Measurements from ENCODE around the gene GRB2.

The GRB2 gene

GRCh38 chr17:75317671-75318070 is 87.8 kb downstream of the GRB2 start:
- no peak for DNase-seq (ENCODE audit: extremely low read depth, insufficient read length)
- peaks cover 14% of the 10 kb centered on the region for H3K36me3 ChIP-seq (ENCODE audit: control insufficient read depth, insufficient read depth, low read length)
- no peak for TF ChIP-seq CTCF (IDR thresholded peaks at IDR 0.05; ENCODE audit: insufficient read depth, low read length, poor library complexity, severe bottlenecking)
- no peaks in the 10 kb centered on the region for H3K27me3 ChIP-seq (replicated peaks; ENCODE audit: control insufficient read depth, insufficient read depth, low read length)
- H3K4me3 ChIP-seq (replicated peaks; ENCODE audit: low read depth, low read length): no peak overlapping the region

DNA sequence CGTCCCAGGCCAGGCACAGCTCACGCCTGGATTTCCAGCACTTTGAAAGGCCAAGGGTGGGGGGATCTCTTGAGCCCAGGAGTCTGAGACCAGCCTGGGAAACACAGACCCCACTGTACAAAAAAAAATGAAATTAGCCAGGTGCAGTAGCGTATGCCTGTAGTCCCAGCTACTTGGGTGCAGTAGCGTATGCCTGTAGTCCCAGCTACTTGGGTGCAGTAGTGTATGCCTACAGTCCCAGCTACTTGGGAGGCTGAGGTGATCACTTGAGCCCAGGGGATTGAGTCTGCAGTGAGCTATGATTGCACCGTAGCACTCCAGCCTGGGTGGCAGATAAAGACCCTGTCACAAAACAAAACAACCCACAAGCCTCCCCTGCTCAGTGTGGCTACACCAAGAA is 89.2 kb downstream of the GRB2 start:
- Histone ChIP-seq H3K4me3 (replicated peaks; ENCODE audit: low read depth, low read length) (no peak overlapping the region), H3K27me3 (replicated peaks; ENCODE audit: control insufficient read depth, insufficient read depth, low read length) (no peaks in the 10 kb centered on the region), H3K36me3 (ENCODE audit: control insufficient read depth, insufficient read depth, low read length) (peaks cover 8% of the 10 kb centered on the region)
- no peak for DNase-seq (ENCODE audit: extremely low read depth, insufficient read length)
- no peak for TF ChIP-seq CTCF (IDR thresholded peaks at IDR 0.05; ENCODE audit: insufficient read depth, low read length, poor library complexity, severe bottlenecking)

DNA sequence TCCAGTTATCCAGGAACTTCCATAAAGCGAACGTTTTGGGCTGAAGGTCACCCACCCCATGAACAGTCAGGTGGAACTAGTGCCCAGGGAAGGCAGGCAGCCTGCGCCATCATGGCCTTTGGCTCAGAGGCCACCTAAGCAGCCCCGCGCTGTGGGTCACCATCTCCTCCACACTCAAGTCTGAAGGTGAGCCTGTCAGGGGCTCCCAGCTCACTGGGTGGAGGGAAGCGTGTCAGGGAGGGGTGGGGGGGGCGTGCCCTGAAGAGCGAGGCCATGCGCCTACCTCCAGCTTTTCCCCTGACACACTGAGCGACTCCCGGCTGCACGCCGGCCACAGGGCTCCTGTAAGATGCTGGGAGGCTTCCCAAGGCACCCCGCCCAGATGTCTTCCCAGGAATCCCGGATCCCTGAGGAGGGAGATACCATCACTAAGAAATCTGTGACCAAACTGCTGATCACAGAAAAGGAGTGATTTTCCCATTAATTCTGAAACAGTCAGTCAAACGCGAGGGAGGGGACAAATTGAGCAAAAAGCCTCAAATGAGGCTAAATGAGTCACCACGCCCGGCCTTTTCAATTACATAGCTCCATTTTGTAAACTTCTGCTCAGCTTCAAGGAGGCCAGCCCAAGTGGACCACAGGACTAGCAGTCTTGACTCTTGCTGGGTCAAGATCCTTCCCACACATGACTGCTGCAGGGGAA is 89.8 kb downstream of the GRB2 start:
- no peak for TF ChIP-seq CTCF (IDR thresholded peaks at IDR 0.05; ENCODE audit: insufficient read depth, low read length, poor library complexity, severe bottlenecking)
- peak; percentile 78 for DNase-seq (ENCODE audit: extremely low read depth, insufficient read length)
- H3K4me3 ChIP-seq (replicated peaks; ENCODE audit: low read depth, low read length): no peak overlapping the region
- H3K27me3 ChIP-seq (replicated peaks; ENCODE audit: control insufficient read depth, insufficient read depth, low read length): no peaks in the 10 kb centered on the region
- H3K36me3 ChIP-seq (ENCODE audit: control insufficient read depth, insufficient read depth, low read length): peaks cover 5% of the 10 kb centered on the region

GRCh38 chr17:75313941-75314551 is 91.4 kb downstream of the GRB2 start:
- no peak overlapping the region for H3K4me3 ChIP-seq (replicated peaks; ENCODE audit: low read depth, low read length)
- peaks cover 5% of the 10 kb centered on the region for H3K36me3 ChIP-seq (ENCODE audit: control insufficient read depth, insufficient read depth, low read length)
- no peak for DNase-seq (ENCODE audit: extremely low read depth, insufficient read length)
- H3K27me3 ChIP-seq (replicated peaks; ENCODE audit: control insufficient read depth, insufficient read depth, low read length): no peaks in the 10 kb centered on the region
- no peak for TF ChIP-seq CTCF (IDR thresholded peaks at IDR 0.05; ENCODE audit: insufficient read depth, low read length, poor library complexity, severe bottlenecking)

DNA sequence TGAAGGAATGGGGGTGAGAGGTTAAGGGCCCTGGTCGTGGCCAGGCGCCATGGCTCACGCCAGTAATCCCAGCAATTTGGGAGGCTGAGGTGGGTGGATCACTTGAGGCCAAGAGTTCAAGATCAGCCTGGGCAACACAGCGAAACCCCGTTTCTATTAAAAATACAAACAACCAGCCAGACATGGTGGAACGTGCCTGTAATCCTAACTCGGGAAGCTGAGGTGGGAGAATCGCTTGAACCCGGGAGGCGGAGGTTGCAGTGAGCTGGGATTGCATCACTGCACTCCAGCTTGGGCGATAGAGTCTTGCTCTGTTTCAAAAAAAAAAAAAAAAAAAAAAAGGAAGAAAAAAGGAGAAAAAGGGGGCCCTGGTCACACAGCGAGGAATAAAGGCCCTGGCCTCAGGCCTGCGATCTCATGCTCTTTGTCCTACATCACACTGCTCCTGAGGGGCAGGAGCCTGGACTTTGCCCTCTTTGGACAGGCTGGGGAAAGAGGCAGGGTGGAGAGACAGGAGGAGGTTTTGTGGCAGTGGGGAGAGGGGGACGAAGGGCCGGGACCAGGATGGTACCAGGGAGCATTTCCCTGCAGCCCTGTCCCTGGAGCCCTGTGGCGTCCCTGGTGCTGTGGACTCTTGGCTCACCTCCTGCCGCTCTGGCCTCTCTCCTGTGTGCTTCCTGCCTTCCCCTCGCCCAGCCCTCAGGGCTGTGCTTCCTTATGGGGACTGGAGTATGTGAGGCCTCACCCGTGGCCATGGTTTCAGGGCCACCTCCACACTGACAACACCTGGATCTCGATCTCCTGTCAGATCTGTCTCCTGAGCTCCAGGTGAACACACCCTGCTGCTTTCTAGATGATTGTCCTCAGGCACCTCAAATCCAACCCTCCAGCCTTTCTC is 96.5 kb downstream of the GRB2 start:
- DNase-seq (ENCODE audit: extremely low read depth, insufficient read length): no peak
- no peak overlapping the region for H3K4me3 ChIP-seq (replicated peaks; ENCODE audit: low read depth, low read length)
- no peak for TF ChIP-seq CTCF (IDR thresholded peaks at IDR 0.05; ENCODE audit: insufficient read depth, low read length, poor library complexity, severe bottlenecking)
- no peaks in the 10 kb centered on the region; the same call in 1 of the 2 replicates for H3K36me3 ChIP-seq (ENCODE audit: control insufficient read depth, insufficient read depth, low read length)
- H3K27me3 ChIP-seq (replicated peaks; ENCODE audit: control insufficient read depth, insufficient read depth, low read length): no peaks in the 10 kb centered on the region
